GM12878 (cell line): ENCODE data around the gene VCL.

Experiments
- CHD1 ChIP-seq: IDR thresholded peaks from 2 replicates; pipeline ENCODE4 v1.6.1; 2012; ENCODE audit warnings: low read depth, low read length, improper control_type of control experiment
- CTCF ChIP-seq, 3 experiments: IDR thresholded peaks in 2 of 3; conservative IDR thresholded peaks in 1 of 3; 2 replicates each; pipeline ENCODE4 v1.5.1; 2011; ENCODE audit warnings: low read depth in 3 of 3, low read length in 3 of 3, mild to moderate bottlenecking in 3 of 3, control low read depth in 2 of 3, moderate library complexity in 2 of 3, inconsistent platforms in 1 of 3, mixed read lengths in 1 of 3; ENCODE audit not compliant: control insufficient read depth in 2 of 3, insufficient read depth in 1 of 3; ENCODE audit errors: extremely low read depth in 1 of 3
- GABPA ChIP-seq: IDR thresholded peaks from 2 replicates; pipeline ENCODE4 v1.6.1; 2014; ENCODE audit warnings: antibody characterized with exemption, low read depth, mild to moderate bottlenecking, inconsistent platforms
- NFYB ChIP-seq: IDR thresholded peaks from 2 replicates; pipeline ENCODE4 v1.6.1; 2011; ENCODE audit warnings: low read depth, mild to moderate bottlenecking, low read length, improper control_type of control experiment, moderate library complexity; ENCODE audit not compliant: insufficient read depth
- PAX5 ChIP-seq: IDR thresholded peaks from 2 replicates; pipeline ENCODE4 v1.6.1; 2011; ENCODE audit warnings: low read depth, low read length, borderline replicate concordance
- SP1 ChIP-seq: IDR thresholded peaks from one replicate; pipeline ENCODE4 v1.6.1; 2011; ENCODE audit warnings: low read depth, low read length
- SREBF2 ChIP-seq: IDR thresholded peaks from 2 replicates; pipeline ENCODE4 v1.6.1; 2012; ENCODE audit warnings: mild to moderate bottlenecking, low read length
- TF ChIP-seq, protein P1 (sequence below): fragments of 450-650 bp; IDR thresholded peaks from 2 replicates; pipeline ENCODE4 v1.6.1; 2017; ENCODE audit warnings: antibody characterized with exemption, mild to moderate bottlenecking, moderate library complexity

DNA sequence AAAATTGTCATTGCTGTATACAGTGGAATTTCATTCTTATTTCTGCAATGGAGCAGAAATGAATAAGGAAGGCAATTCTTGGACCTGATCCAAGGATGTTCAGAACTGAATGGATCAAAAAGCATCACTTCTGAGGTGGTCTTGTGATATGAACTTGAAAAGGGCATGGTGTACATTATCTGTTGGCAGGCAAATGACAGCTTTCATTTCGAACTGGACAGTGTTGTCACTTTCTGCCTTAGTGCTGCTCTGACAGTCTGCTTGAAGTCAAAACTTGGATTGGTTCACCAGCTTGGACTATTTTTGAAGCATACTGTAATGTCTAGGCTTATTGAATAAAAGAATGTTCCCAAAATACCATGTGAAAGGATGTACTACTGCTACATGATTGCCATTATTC, 52.0 kb downstream of the VCL start:
- TF ChIP-seq PAX5 (no peak), SREBF2 (no peak), SP1 (no peak), NFYB (no peak), GABPA (no peak), CTCF (IDR thresholded peaks at IDR 0.05 in 2 of 3, conservative IDR thresholded peaks at IDR 0.05 in 1 of 3; ENCODE audit: control insufficient read depth in 2 of 3, extremely low read depth in 1 of 3, insufficient read depth in 1 of 3, low read depth in 3 of 3, low read length in 3 of 3) (no peak), CHD1 (no peak)
- TF ChIP-seq, protein P1, sequence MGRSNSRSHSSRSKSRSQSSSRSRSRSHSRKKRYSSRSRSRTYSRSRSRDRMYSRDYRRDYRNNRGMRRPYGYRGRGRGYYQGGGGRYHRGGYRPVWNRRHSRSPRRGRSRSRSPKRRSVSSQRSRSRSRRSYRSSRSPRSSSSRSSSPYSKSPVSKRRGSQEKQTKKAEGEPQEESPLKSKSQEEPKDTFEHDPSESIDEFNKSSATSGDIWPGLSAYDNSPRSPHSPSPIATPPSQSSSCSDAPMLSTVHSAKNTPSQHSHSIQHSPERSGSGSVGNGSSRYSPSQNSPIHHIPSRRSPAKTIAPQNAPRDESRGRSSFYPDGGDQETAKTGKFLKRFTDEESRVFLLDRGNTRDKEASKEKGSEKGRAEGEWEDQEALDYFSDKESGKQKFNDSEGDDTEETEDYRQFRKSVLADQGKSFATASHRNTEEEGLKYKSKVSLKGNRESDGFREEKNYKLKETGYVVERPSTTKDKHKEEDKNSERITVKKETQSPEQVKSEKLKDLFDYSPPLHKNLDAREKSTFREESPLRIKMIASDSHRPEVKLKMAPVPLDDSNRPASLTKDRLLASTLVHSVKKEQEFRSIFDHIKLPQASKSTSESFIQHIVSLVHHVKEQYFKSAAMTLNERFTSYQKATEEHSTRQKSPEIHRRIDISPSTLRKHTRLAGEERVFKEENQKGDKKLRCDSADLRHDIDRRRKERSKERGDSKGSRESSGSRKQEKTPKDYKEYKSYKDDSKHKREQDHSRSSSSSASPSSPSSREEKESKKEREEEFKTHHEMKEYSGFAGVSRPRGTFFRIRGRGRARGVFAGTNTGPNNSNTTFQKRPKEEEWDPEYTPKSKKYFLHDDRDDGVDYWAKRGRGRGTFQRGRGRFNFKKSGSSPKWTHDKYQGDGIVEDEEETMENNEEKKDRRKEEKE = no peak
